Measurements from ENCODE around the gene TMEM131L. TPM values are rescaled to one million over a fixed set of nuclear protein-coding genes. Genes with fewer than 3 reads are reported as not detected.

Gene TMEM131L
- polyA plus RNA-seq, 1 experiment = 6.0 TPM

GRCh38 chr4:153683763-153684181 lies 217.6 kb downstream of the TMEM131L start:
- POLR2A ChIA-PET = no interaction called here
- CTCF ChIA-PET = no interaction called here
- Histone ChIP-seq H3K36me3 (ENCODE audit: control insufficient read depth, insufficient read depth, low read length) (no peaks in the 10 kb centered on the region), H3K4me3 (ENCODE audit: low read depth, low read length) (peak overlapping the region; percentile 39), H3K27me3 (ENCODE audit: control insufficient read depth, insufficient read depth, low read length) (peaks cover 20% of the 10 kb centered on the region)
- no peak for TF ChIP-seq CTCF (IDR thresholded peaks at IDR 0.05; ENCODE audit: insufficient read depth, low read depth, low read length)
- no peak for DNase-seq (ENCODE audit: low read depth)

- Histone ChIP-seq H3K4me3 (ENCODE audit: low read depth, low read length) (peak within 1 kb of the TSS; percentile 39), H3K27me3 (ENCODE audit: control insufficient read depth, insufficient read depth, low read length) (peaks cover 19% of the 10 kb centered on the region), H3K36me3 (ENCODE audit: control insufficient read depth, insufficient read depth, low read length) (no peaks in the 10 kb centered on the region)
- TF ChIP-seq CTCF (IDR thresholded peaks at IDR 0.05; ENCODE audit: insufficient read depth, low read depth, low read length) = no peak
- DNase-seq (ENCODE audit: low read depth) = no peak
- ChIA-PET POLR2A (no interaction called here), CTCF (no interaction called here)
Observed at GRCh38 chr4:153684182-153684970, 218.2 kb downstream of the TMEM131L start, which contains the start of gene TLR2. TLR2 (plus strand) TSS chr4:153684280; CDS start chr4:153702908, 18,628 bp downstream.

GRCh38 chr4:153684971-153685371 lies 218.8 kb downstream of the TMEM131L start:
- no peaks in the 10 kb centered on the region for H3K36me3 ChIP-seq (ENCODE audit: control insufficient read depth, insufficient read depth, low read length)
- POLR2A ChIA-PET = no interaction called here
- H3K27me3 ChIP-seq (ENCODE audit: control insufficient read depth, insufficient read depth, low read length) = peaks cover 16% of the 10 kb centered on the region
- H3K4me3 ChIP-seq (ENCODE audit: low read depth, low read length) = peak overlapping the region; percentile 39
- DNase-seq (ENCODE audit: low read depth) = no peak
- CTCF ChIA-PET = no interaction called here
- no peak for TF ChIP-seq CTCF (IDR thresholded peaks at IDR 0.05; ENCODE audit: insufficient read depth, low read depth, low read length)

Other genes with a start within 250 kb of the TMEM131L start
- gene MND1, start 121.7 kb upstream of the TMEM131L start, polyA plus RNA-seq (2011; rRNA removed) = 0.44 and 2.2 TPM in 2 replicates
- 0.05 TPM in 1 of 2 replicates, not detected in the other for gene TLR2, start 217.9 kb downstream of the TMEM131L start, polyA plus RNA-seq (2011; rRNA removed)